ENCODE results near the gene EN2.

Gene EN2

DNA sequence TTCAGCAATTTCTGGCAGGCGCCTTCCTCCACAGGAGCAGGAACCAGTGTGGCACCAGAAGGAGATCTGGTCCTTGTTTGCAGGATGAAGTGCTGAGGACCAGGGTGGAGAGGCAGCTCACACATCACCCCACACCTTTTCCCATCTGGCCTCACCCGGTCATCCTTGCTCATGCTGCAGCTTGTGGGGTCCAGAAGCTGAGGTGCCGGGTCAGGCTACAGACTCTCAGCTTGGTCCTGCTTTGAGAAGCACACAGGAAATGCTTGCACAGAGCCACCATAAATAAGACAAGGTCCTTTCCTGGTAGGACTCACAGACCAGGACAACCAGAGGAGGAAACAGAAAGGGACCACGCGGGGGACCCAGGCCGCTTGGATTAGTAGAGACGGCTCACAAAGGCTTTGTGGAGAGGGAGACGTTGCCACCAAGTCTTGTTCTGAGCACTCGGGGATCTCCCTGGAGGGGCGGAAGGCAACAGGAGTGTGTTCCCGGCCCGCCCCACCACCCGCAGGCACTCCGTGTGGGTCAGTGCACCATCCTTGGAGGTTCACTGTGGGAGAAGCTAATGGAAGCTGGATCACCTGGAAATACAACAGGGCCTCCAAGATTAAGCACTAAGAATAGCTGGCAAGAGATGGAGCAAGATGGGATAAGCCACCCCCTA, 29.6 kb upstream of the EN2 start:
- Histone ChIP-seq H3K27me3 (ENCODE audit: insufficient read depth, poor library complexity, severe bottlenecking) (peaks cover 11% of the 10 kb centered on the region), H3K4me3 (replicated peaks; ENCODE audit: insufficient read depth, low read length) (no peak overlapping the region), H3K27ac (replicated peaks) (no peak overlapping the region)
- no peak for DNase-seq (ENCODE audit: low read depth in 1 of 2, low spot score in 1 of 2)
- TF ChIP-seq POLR2AphosphoS5 (IDR thresholded peaks at IDR 0.05; ENCODE audit: low read depth) (no peak), SPI1 (IDR thresholded peaks at IDR 0.05; ENCODE audit: borderline replicate concordance, low read depth) (no peak), GABPA (IDR thresholded peaks at IDR 0.05; ENCODE audit: low read depth) (no peak)
- TF ChIP-seq, protein P1, sequence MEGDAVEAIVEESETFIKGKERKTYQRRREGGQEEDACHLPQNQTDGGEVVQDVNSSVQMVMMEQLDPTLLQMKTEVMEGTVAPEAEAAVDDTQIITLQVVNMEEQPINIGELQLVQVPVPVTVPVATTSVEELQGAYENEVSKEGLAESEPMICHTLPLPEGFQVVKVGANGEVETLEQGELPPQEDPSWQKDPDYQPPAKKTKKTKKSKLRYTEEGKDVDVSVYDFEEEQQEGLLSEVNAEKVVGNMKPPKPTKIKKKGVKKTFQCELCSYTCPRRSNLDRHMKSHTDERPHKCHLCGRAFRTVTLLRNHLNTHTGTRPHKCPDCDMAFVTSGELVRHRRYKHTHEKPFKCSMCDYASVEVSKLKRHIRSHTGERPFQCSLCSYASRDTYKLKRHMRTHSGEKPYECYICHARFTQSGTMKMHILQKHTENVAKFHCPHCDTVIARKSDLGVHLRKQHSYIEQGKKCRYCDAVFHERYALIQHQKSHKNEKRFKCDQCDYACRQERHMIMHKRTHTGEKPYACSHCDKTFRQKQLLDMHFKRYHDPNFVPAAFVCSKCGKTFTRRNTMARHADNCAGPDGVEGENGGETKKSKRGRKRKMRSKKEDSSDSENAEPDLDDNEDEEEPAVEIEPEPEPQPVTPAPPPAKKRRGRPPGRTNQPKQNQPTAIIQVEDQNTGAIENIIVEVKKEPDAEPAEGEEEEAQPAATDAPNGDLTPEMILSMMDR (IDR thresholded peaks at IDR 0.05; ENCODE audit: insufficient read depth, low read length), result no peak
- TF ChIP-seq, protein P2, sequence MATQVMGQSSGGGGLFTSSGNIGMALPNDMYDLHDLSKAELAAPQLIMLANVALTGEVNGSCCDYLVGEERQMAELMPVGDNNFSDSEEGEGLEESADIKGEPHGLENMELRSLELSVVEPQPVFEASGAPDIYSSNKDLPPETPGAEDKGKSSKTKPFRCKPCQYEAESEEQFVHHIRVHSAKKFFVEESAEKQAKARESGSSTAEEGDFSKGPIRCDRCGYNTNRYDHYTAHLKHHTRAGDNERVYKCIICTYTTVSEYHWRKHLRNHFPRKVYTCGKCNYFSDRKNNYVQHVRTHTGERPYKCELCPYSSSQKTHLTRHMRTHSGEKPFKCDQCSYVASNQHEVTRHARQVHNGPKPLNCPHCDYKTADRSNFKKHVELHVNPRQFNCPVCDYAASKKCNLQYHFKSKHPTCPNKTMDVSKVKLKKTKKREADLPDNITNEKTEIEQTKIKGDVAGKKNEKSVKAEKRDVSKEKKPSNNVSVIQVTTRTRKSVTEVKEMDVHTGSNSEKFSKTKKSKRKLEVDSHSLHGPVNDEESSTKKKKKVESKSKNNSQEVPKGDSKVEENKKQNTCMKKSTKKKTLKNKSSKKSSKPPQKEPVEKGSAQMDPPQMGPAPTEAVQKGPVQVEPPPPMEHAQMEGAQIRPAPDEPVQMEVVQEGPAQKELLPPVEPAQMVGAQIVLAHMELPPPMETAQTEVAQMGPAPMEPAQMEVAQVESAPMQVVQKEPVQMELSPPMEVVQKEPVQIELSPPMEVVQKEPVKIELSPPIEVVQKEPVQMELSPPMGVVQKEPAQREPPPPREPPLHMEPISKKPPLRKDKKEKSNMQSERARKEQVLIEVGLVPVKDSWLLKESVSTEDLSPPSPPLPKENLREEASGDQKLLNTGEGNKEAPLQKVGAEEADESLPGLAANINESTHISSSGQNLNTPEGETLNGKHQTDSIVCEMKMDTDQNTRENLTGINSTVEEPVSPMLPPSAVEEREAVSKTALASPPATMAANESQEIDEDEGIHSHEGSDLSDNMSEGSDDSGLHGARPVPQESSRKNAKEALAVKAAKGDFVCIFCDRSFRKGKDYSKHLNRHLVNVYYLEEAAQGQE (IDR thresholded peaks at IDR 0.05; ENCODE audit: insufficient replicate concordance, low read depth), result no peak

DNA sequence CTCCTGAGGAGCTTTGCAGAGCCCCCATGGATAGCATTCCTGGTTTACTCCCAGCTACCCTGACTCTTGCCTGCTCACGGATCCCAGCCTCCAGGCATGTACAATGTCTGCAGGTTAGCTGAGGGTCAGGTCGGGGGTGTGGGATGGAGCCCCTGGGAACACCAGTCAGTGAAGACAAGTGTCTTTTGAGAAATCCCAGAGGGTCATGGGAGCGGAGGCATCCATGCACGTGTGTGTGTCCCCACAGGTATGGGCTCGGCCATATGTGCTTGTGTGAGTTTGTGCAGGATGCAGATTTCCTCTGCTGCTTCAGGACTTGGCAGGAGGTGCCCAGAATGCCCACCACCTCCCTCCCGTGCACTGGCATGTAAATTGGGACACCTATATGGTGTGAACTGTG, 28.3 kb upstream of the EN2 start:
- DNase-seq (ENCODE audit: low read depth in 1 of 2, low spot score in 1 of 2), result no peak
- H3K27me3 ChIP-seq (ENCODE audit: insufficient read depth, poor library complexity, severe bottlenecking), result peaks cover 11% of the 10 kb centered on the region
- H3K4me3 ChIP-seq (replicated peaks; ENCODE audit: insufficient read depth, low read length), result no peak overlapping the region
- TF ChIP-seq GABPA (IDR thresholded peaks at IDR 0.05; ENCODE audit: low read depth) (no peak), POLR2AphosphoS5 (IDR thresholded peaks at IDR 0.05; ENCODE audit: low read depth) (no peak), SPI1 (IDR thresholded peaks at IDR 0.05; ENCODE audit: borderline replicate concordance, low read depth) (no peak)
- TF ChIP-seq, protein P2 (IDR thresholded peaks at IDR 0.05; ENCODE audit: insufficient replicate concordance, low read depth), result no peak
- TF ChIP-seq, protein P1 (IDR thresholded peaks at IDR 0.05; ENCODE audit: insufficient read depth, low read length), result no peak
- H3K27ac ChIP-seq (replicated peaks), result no peak overlapping the region

DNA sequence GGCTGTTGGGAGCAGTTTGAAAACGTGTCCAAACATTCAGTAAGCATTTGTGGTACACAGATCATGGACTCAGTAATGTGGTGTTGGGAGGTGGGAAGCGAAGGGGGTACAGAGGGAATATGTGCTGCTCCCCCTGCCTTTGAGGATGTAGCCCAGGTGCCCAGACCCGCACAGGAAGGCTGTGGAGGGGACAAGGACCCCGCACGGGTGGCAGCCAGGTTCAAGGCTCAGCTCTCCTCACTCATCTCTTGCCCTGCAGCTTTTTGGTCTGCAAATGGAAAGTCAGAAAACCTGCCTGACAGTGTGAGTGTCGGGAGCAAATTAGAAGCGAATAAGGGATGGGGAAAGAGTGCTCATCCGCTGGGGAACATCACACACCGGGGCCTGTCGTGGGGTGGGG, 27.3 kb upstream of the EN2 start:
- DNase-seq (ENCODE audit: low read depth in 1 of 2, low spot score in 1 of 2), result no peak
- Histone ChIP-seq H3K27me3 (ENCODE audit: insufficient read depth, poor library complexity, severe bottlenecking) (peaks cover 11% of the 10 kb centered on the region), H3K27ac (replicated peaks) (no peak overlapping the region), H3K4me3 (replicated peaks; ENCODE audit: insufficient read depth, low read length) (no peak overlapping the region)
- TF ChIP-seq SPI1 (IDR thresholded peaks at IDR 0.05; ENCODE audit: borderline replicate concordance, low read depth), result no peak
- no peak for TF ChIP-seq GABPA (IDR thresholded peaks at IDR 0.05; ENCODE audit: low read depth)
- TF ChIP-seq, protein P2 (IDR thresholded peaks at IDR 0.05; ENCODE audit: insufficient replicate concordance, low read depth), result no peak
- no peak for TF ChIP-seq POLR2AphosphoS5 (IDR thresholded peaks at IDR 0.05; ENCODE audit: low read depth)
- TF ChIP-seq, protein P1 (IDR thresholded peaks at IDR 0.05; ENCODE audit: insufficient read depth, low read length), result no peak
